HepG2 (cell line): ENCODE data around the gene FDXACB1. TPM values are rescaled to one million over a fixed set of nuclear protein-coding genes. Genes with fewer than 3 reads are reported as not detected.

Experiments used
- EP300 ChIP-seq, 3 experiments: sonication (generic) in 1 of 3; formaldehyde crosslinking in 1 of 3; IDR thresholded peaks; 2 replicates each; pipeline versions ENCODE4 v1.5.1 to v1.6.1; 2011 to 2020; ENCODE audit warnings: low read depth in 2 of 3, low read length in 2 of 3, borderline replicate concordance in 1 of 3, improper control_type of control experiment in 1 of 3, mild to moderate bottlenecking in 1 of 3, missing genetic modification reagents in 1 of 3, moderate library complexity in 1 of 3
- FIP1L1 ChIP-seq: fragments of 200-400 bp; formaldehyde crosslinking; IDR thresholded peaks from 2 replicates; pipeline ENCODE4 v1.6.1; 2018; ENCODE audit warnings: low read depth, mild to moderate bottlenecking, low read length, moderate library complexity, borderline replicate concordance; ENCODE audit not compliant: insufficient read depth
- FOSL1 ChIP-seq: sonication (generic); formaldehyde crosslinking; IDR thresholded peaks from 2 replicates; pipeline ENCODE4 v1.9.0; 2021; ENCODE audit warnings: missing genetic modification reagents, borderline replicate concordance
- HOXA3 ChIP-seq: sonication (generic); formaldehyde crosslinking; IDR thresholded peaks from 2 replicates; pipeline ENCODE4 v1.5.0; 2020; ENCODE audit warnings: missing genetic modification reagents
- ISX ChIP-seq: sonication (generic); formaldehyde crosslinking; conservative IDR thresholded peaks from 2 replicates; pipeline ENCODE4 v1.5.0; 2020; ENCODE audit warnings: missing genetic modification reagents
- JUN ChIP-seq: sonication (generic); formaldehyde crosslinking; IDR thresholded peaks from 2 replicates; pipeline ENCODE4 v1.4.0; 2020; ENCODE audit warnings: mild to moderate bottlenecking, missing genetic modification reagents
- KMT2A ChIP-seq: sonication (generic); formaldehyde crosslinking; IDR thresholded peaks from 2 replicates; pipeline ENCODE4 v1.4.0; 2020; ENCODE audit warnings: missing genetic modification reagents
- MAZ ChIP-seq, 2 experiments: sonication (generic) in 1 of 2; formaldehyde crosslinking in 1 of 2; IDR thresholded peaks; 2 replicates each; pipeline versions ENCODE4 v1.5.0 to v1.6.1; 2012 to 2020; ENCODE audit warnings: low read depth in 2 of 2, mild to moderate bottlenecking in 2 of 2, borderline replicate concordance in 1 of 2, improper control_type of control experiment in 1 of 2, low read length in 1 of 2, missing genetic modification reagents in 1 of 2, moderate library complexity in 1 of 2
- NFKBIZ ChIP-seq: IDR thresholded peaks from 2 replicates; pipeline ENCODE4 v1.6.1; 2018; ENCODE audit warnings: missing genetic modification reagents, missing compliant biosample characterization
- SNRNP70 ChIP-seq: fragments of 200-400 bp; formaldehyde crosslinking; IDR thresholded peaks from 2 replicates; pipeline ENCODE4 v1.6.1; 2017; ENCODE audit warnings: mild to moderate bottlenecking, low read depth, low read length, moderate library complexity
- ZBTB21 ChIP-seq: sonication (generic); formaldehyde crosslinking; IDR thresholded peaks from 2 replicates; pipeline ENCODE4 v1.4.0; 2020; ENCODE audit warnings: missing genetic modification reagents
- ZNF382 ChIP-seq: sonication (generic); formaldehyde crosslinking; IDR thresholded peaks from 2 replicates; pipeline ENCODE4 v1.5.0; 2020; ENCODE audit warnings: missing genetic modification reagents, mild to moderate bottlenecking, borderline replicate concordance
- ZNF614 ChIP-seq: IDR thresholded peaks from 2 replicates; pipeline ENCODE4 v1.6.1; 2018; ENCODE audit warnings: missing biosample characterization, missing genetic modification reagents, inconsistent platforms, borderline replicate concordance
- ZNF652 ChIP-seq: IDR thresholded peaks from 2 replicates; pipeline ENCODE4 v1.6.1; 2016; ENCODE audit warnings: low read depth, borderline replicate concordance
- ZNF780A ChIP-seq: sonication (generic); formaldehyde crosslinking; IDR thresholded peaks from 2 replicates; pipeline ENCODE4 v1.8.0; 2022; ENCODE audit warnings: mild to moderate bottlenecking, missing genetic modification reagents, moderate library complexity
- ZNF891 ChIP-seq: sonication (generic); formaldehyde crosslinking; IDR thresholded peaks from 2 replicates; pipeline ENCODE4 v1.5.0; 2020; ENCODE audit warnings: mild to moderate bottlenecking, missing genetic modification reagents
- polyA plus RNA-seq, 8 experiments: library from polyadenylated mRNA; depleted of rRNA in 3 of 8; stranded (reverse) in 7 of 8; unstranded in 1 of 8; fragments of >200 nt; fragmentation: Illumina TruSeq in 4 of 8; extraction: Trizol in 4 of 8; gene quantifications; 2 replicates each; pipeline versions ENCODE4 v1.2.1 to v1.2.3, GENCODE V29; 2011 to 2016; ENCODE audit warnings: low read depth in 4 of 8, missing spikeins in 1 of 8, mixed read lengths in 1 of 8; ENCODE audit not compliant: insufficient read depth in 1 of 8
- total RNA-seq, 5 experiments: library from RNA; depleted of rRNA; stranded (reverse); fragments of >200 nt; fragmentation: Illumina TruSeq; extraction: Trizol; gene quantifications; 2 replicates each; pipeline ENCODE4 v1.2.3, GENCODE V29; 2016; ENCODE audit warnings: low read depth in 1 of 5
- TF ChIP-seq, protein P1 (sequence below): sonication (generic); formaldehyde crosslinking; IDR thresholded peaks from 2 replicates; pipeline ENCODE4 v1.4.0; 2020; ENCODE audit warnings: missing genetic modification reagents
- TF ChIP-seq, protein P2 (sequence below): sonication (generic); formaldehyde crosslinking; IDR thresholded peaks from 2 replicates; pipeline ENCODE4 v1.4.0; 2020; ENCODE audit warnings: mild to moderate bottlenecking, low read depth, missing genetic modification reagents
- TF ChIP-seq, protein P3 (sequence below): sonication (generic); formaldehyde crosslinking; conservative IDR thresholded peaks from 2 replicates; pipeline ENCODE4 v1.8.0; 2022; ENCODE audit warnings: missing genetic modification reagents
- TF ChIP-seq, protein P4 (sequence below): IDR thresholded peaks from 2 replicates; pipeline ENCODE4 v1.6.1; 2016; ENCODE audit warnings: missing compliant biosample characterization, missing genetic modification reagents, borderline replicate concordance

Gene FDXACB1
- total and polyA plus RNA-seq, 2 of the 13 experiments (the other 11 are each of a cell fraction or from before 2014, with no cell fraction given): 1.1 to 3.4 TPM

DNA sequence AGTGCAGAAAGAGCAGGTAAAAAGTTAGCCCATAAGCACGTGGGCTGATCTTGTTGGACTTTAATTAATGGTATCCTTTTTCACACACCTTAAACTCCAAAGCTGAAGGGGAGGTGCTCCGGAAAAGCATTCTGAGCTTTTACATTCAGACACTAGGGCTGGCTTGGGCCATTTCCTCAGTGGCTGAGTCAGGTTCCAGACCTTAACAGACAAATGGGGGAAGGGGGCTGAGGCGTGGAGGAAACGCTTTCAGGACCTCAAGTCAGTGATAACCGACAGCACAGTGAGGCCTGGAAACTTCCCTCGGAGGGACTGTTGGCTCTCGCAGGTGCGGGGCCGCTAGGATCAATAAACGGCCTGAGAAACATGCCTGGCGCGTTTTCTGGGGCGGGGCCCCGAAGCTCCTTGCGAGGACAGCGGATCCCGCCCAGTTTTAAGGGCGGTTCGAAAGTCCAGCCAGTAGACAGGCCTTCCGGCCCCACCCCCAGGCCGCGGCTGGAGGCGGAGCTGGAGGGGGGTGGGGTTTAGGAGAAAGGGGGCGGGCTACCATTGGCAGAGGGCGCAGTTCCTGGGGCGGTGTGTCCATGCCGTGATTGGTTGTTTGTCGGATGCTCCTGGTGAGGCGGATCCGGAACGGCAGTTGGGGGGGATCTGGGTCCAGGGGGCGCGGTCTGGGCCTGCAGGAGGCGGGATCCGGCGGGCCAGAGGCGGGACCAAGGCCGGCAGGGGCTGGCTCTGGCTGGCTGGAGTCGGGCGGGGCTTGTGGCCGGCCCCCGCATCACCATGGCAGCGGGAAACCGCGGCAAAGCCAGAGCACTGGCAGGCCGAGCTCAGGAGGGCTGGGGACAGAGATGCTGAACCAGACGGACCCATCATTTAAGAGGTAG is 47.8 kb upstream of the FDXACB1 start (continued):
- TF ChIP-seq, protein P1, sequence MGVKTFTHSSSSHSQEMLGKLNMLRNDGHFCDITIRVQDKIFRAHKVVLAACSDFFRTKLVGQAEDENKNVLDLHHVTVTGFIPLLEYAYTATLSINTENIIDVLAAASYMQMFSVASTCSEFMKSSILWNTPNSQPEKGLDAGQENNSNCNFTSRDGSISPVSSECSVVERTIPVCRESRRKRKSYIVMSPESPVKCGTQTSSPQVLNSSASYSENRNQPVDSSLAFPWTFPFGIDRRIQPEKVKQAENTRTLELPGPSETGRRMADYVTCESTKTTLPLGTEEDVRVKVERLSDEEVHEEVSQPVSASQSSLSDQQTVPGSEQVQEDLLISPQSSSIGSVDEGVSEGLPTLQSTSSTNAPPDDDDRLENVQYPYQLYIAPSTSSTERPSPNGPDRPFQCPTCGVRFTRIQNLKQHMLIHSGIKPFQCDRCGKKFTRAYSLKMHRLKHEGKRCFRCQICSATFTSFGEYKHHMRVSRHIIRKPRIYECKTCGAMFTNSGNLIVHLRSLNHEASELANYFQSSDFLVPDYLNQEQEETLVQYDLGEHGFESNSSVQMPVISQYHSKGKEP (CRISPR knock-in tag): no peak
- peak; percentile 20; the same call in 1 of the 2 replicates for TF ChIP-seq FOSL1 (CRISPR knock-in tag)
- no peak for TF ChIP-seq JUN (CRISPR knock-in tag)
- TF ChIP-seq ZNF614 (CRISPR knock-in tag): peak; percentile 86; the same call in 1 of the 2 replicates
- peak; percentile 77 for TF ChIP-seq KMT2A (CRISPR knock-in tag)
- no peak for TF ChIP-seq ZBTB21
- TF ChIP-seq, protein P2, sequence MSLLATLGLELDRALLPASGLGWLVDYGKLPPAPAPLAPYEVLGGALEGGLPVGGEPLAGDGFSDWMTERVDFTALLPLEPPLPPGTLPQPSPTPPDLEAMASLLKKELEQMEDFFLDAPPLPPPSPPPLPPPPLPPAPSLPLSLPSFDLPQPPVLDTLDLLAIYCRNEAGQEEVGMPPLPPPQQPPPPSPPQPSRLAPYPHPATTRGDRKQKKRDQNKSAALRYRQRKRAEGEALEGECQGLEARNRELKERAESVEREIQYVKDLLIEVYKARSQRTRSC (CRISPR knock-in tag): no peak
- no peak for TF ChIP-seq NFKBIZ (CRISPR knock-in tag)
- no peak for TF ChIP-seq ZNF780A
- TF ChIP-seq, protein P3, sequence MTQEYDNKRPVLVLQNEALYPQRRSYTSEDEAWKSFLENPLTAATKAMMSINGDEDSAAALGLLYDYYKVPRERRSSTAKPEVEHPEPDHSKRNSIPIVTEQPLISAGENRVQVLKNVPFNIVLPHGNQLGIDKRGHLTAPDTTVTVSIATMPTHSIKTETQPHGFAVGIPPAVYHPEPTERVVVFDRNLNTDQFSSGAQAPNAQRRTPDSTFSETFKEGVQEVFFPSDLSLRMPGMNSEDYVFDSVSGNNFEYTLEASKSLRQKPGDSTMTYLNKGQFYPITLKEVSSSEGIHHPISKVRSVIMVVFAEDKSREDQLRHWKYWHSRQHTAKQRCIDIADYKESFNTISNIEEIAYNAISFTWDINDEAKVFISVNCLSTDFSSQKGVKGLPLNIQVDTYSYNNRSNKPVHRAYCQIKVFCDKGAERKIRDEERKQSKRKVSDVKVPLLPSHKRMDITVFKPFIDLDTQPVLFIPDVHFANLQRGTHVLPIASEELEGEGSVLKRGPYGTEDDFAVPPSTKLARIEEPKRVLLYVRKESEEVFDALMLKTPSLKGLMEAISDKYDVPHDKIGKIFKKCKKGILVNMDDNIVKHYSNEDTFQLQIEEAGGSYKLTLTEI (CRISPR knock-in tag): no peak
- no peak for TF ChIP-seq FIP1L1
- TF ChIP-seq ZNF891 (CRISPR knock-in tag): no peak; the same call in 1 of the 2 replicates
- peak in 1 of 2 experiments; percentile 50; a peak in 2 of 4 replicates for TF ChIP-seq EP300 (IDR thresholded peaks at IDR 0.05; ENCODE audit: low read depth in 2 of 2, low read length in 2 of 2)
- peak; percentile 38; the same call in 1 of the 2 replicates for TF ChIP-seq EP300 (CRISPR knock-in tag; IDR thresholded peaks at IDR 0.05; ENCODE audit: borderline replicate concordance)
- peak; percentile 50; the same call in 1 of the 2 replicates for TF ChIP-seq MAZ (IDR thresholded peaks at IDR 0.05; ENCODE audit: borderline replicate concordance, low read depth, low read length)
- peak; percentile 86; the same call in 1 of the 2 replicates for TF ChIP-seq MAZ (CRISPR knock-in tag; IDR thresholded peaks at IDR 0.05; ENCODE audit: low read depth)
- no peak for TF ChIP-seq ZNF652
- TF ChIP-seq, protein P4, sequence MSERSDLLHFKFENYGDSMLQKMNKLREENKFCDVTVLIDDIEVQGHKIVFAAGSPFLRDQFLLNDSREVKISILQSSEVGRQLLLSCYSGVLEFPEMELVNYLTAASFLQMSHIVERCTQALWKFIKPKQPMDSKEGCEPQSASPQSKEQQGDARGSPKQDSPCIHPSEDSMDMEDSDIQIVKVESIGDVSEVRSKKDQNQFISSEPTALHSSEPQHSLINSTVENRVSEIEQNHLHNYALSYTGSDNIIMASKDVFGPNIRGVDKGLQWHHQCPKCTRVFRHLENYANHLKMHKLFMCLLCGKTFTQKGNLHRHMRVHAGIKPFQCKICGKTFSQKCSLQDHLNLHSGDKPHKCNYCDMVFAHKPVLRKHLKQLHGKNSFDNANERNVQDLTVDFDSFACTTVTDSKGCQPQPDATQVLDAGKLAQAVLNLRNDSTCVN: peak; percentile 54; the same call in 1 of the 2 replicates
- no peak for TF ChIP-seq ISX
- peak; percentile 70 for TF ChIP-seq HOXA3
- TF ChIP-seq SNRNP70: no peak
- TF ChIP-seq ZNF382 (CRISPR knock-in tag): no peak
